ENCODE measurements around the gene SNPH. TPM values are rescaled to one million over a fixed set of nuclear protein-coding genes. Genes with fewer than 3 reads are reported as not detected.

Gene SNPH
- total and polyA plus RNA-seq, 5 donors from 2014 or later: 0.97 to 7.5 (median 3.5) TPM

GRCh38 chr20:1283522-1284510 is 17.7 kb downstream of the SNPH start:
- Mint-ChIP-seq H3K4me3 (no peak overlapping the region), H3K36me3 (peaks cover 26% of the 10 kb centered on the region), H3K9me3 (no peaks in the 10 kb centered on the region), H3K4me1 (peaks cover 18 to 63% (median 38%) of the 10 kb centered on the region in 4 donors), H3K27me3 (no peaks in the 10 kb centered on the region), H3K27ac (peak overlapping the region in 2 of 3 donors; percentile 56 to 91)
- H3K36me3 ChIP-seq (ENCODE audit: control insufficient read depth, insufficient read depth, low read length): no peaks in the 10 kb centered on the region
- ATAC-seq (ENCODE audit: low read depth in 2 of 2) (no peak), DNase-seq (no peak)
- no peak overlapping the region for H3K27ac ChIP-seq (ENCODE audit: insufficient read depth, low read length, poor library complexity, severe bottlenecking)
- H3K4me1 ChIP-seq (ENCODE audit: control insufficient read depth, insufficient read depth, low read length, poor library complexity, severe bottlenecking): peaks cover 16% of the 10 kb centered on the region
- no peak overlapping the region for H3K4me3 ChIP-seq (ENCODE audit: low read depth, low read length)
- no peaks in the 10 kb centered on the region for H3K27me3 ChIP-seq (ENCODE audit: control insufficient read depth, insufficient read depth, low read length)
- H3K9me3 ChIP-seq (ENCODE audit: control insufficient read depth in 2 of 2, low read length in 2 of 2): no peaks in the 10 kb centered on the region

- Histone ChIP-seq H3K27ac (ENCODE audit: insufficient read depth, low read length, poor library complexity, severe bottlenecking) (peak overlapping the region; percentile 19), H3K36me3 (ENCODE audit: control insufficient read depth, insufficient read depth, low read length) (no peaks in the 10 kb centered on the region), H3K4me1 (ENCODE audit: control insufficient read depth, insufficient read depth, low read length, poor library complexity, severe bottlenecking) (peaks cover 16% of the 10 kb centered on the region), H3K9me3 (ENCODE audit: control insufficient read depth in 2 of 2, low read length in 2 of 2) (no peaks in the 10 kb centered on the region), H3K27me3 (ENCODE audit: control insufficient read depth, insufficient read depth, low read length) (no peaks in the 10 kb centered on the region), H3K4me3 (ENCODE audit: low read depth, low read length) (peak overlapping the region; percentile 61)
- Mint-ChIP-seq H3K27me3 (no peaks in the 10 kb centered on the region), H3K27ac (peak overlapping the region; percentile 90 to 99 (median 91)), H3K9me3 (no peaks in the 10 kb centered on the region), H3K36me3 (peaks cover 26% of the 10 kb centered on the region), H3K4me1 (peaks cover 18 to 57% (median 38%) of the 10 kb centered on the region in 4 donors), H3K4me3 (peak overlapping the region; percentile 58 to 90 (median 79))
- DNase-seq (peak in 2 of 3 donors; percentile 36 to 69), ATAC-seq (ENCODE audit: low read depth in 2 of 2) (peak; percentile 44 to 54)
Measured at GRCh38 chr20:1286267-1287024, 20.4 kb downstream of the SNPH start.

GRCh38 chr20:1287306-1287705 is 21.2 kb downstream of the SNPH start:
- Mint-ChIP-seq H3K4me1 (peaks cover 18 to 58% (median 36%) of the 10 kb centered on the region in 4 donors), H3K27me3 (no peaks in the 10 kb centered on the region), H3K27ac (peak overlapping the region; percentile 90 to 99 (median 91)), H3K36me3 (peaks cover 22% of the 10 kb centered on the region), H3K9me3 (no peaks in the 10 kb centered on the region), H3K4me3 (peak overlapping the region; percentile 58 to 90 (median 79))
- ATAC-seq (ENCODE audit: low read depth in 2 of 2): peak; percentile 59 to 66
- Histone ChIP-seq H3K4me1 (ENCODE audit: control insufficient read depth, insufficient read depth, low read length, poor library complexity, severe bottlenecking) (peaks cover 16% of the 10 kb centered on the region), H3K27ac (ENCODE audit: insufficient read depth, low read length, poor library complexity, severe bottlenecking) (no peak overlapping the region), H3K27me3 (ENCODE audit: control insufficient read depth, insufficient read depth, low read length) (no peaks in the 10 kb centered on the region), H3K9me3 (ENCODE audit: control insufficient read depth in 2 of 2, low read length in 2 of 2) (no peaks in the 10 kb centered on the region), H3K36me3 (ENCODE audit: control insufficient read depth, insufficient read depth, low read length) (no peaks in the 10 kb centered on the region), H3K4me3 (ENCODE audit: low read depth, low read length) (peak overlapping the region; percentile 61)
- peak in 1 of 3 donors; percentile 60 for DNase-seq

GRCh38 chr20:1287787-1288569 is 21.9 kb downstream of the SNPH start:
- Histone ChIP-seq H3K36me3 (ENCODE audit: control insufficient read depth, insufficient read depth, low read length) (no peaks in the 10 kb centered on the region), H3K27me3 (ENCODE audit: control insufficient read depth, insufficient read depth, low read length) (no peaks in the 10 kb centered on the region), H3K9me3 (ENCODE audit: control insufficient read depth in 2 of 2, low read length in 2 of 2) (no peaks in the 10 kb centered on the region), H3K27ac (ENCODE audit: insufficient read depth, low read length, poor library complexity, severe bottlenecking) (no peak overlapping the region), H3K4me3 (ENCODE audit: low read depth, low read length) (no peak overlapping the region), H3K4me1 (ENCODE audit: control insufficient read depth, insufficient read depth, low read length, poor library complexity, severe bottlenecking) (peaks cover 16% of the 10 kb centered on the region)
- Mint-ChIP-seq H3K27ac (peak overlapping the region in 2 of 3 donors; percentile 90 to 91), H3K4me3 (peak overlapping the region in 1 of 4 donors; percentile 84), H3K36me3 (peaks cover 22% of the 10 kb centered on the region), H3K27me3 (no peaks in the 10 kb centered on the region), H3K9me3 (no peaks in the 10 kb centered on the region), H3K4me1 (peaks cover 18 to 62% (median 37%) of the 10 kb centered on the region in 4 donors)
- no peak for DNase-seq
- ATAC-seq (ENCODE audit: low read depth in 2 of 2): no peak

GRCh38 chr20:1291191-1291741 is 25.2 kb downstream of the SNPH start:
- no peaks in the 10 kb centered on the region for H3K36me3 ChIP-seq (ENCODE audit: control insufficient read depth, insufficient read depth, low read length)
- peaks cover 11% of the 10 kb centered on the region for H3K36me3 Mint-ChIP-seq
- H3K9me3 Mint-ChIP-seq: no peaks in the 10 kb centered on the region
- DNase-seq: no peak
- H3K27ac Mint-ChIP-seq: peak overlapping the region in 2 of 3 donors; percentile 10 to 11
- no peak overlapping the region for H3K4me3 Mint-ChIP-seq
- peaks cover 11 to 36% (median 19%) of the 10 kb centered on the region in 4 donors for H3K4me1 Mint-ChIP-seq
- H3K27me3 ChIP-seq (ENCODE audit: control insufficient read depth, insufficient read depth, low read length): no peaks in the 10 kb centered on the region
- no peak for ATAC-seq (ENCODE audit: low read depth in 2 of 2)
- no peaks in the 10 kb centered on the region for H3K27me3 Mint-ChIP-seq
- H3K27ac ChIP-seq (ENCODE audit: insufficient read depth, low read length, poor library complexity, severe bottlenecking): no peak overlapping the region
- no peaks in the 10 kb centered on the region for H3K9me3 ChIP-seq (ENCODE audit: control insufficient read depth in 2 of 2, low read length in 2 of 2)
- peaks cover 11% of the 10 kb centered on the region for H3K4me1 ChIP-seq (ENCODE audit: control insufficient read depth, insufficient read depth, low read length, poor library complexity, severe bottlenecking)
- no peak overlapping the region for H3K4me3 ChIP-seq (ENCODE audit: low read depth, low read length)

GRCh38 chr20:1292620-1293019 is 26.5 kb downstream of the SNPH start:
- Mint-ChIP-seq H3K36me3 (peaks cover 7% of the 10 kb centered on the region), H3K4me1 (peaks cover under 1 to 22% (median 6%) of the 10 kb centered on the region in 4 donors), H3K27ac (peak overlapping the region; percentile 48 to 78 (median 63)), H3K9me3 (no peaks in the 10 kb centered on the region), H3K27me3 (no peaks in the 10 kb centered on the region), H3K4me3 (no peak overlapping the region)
- H3K9me3 ChIP-seq (ENCODE audit: control insufficient read depth in 2 of 2, low read length in 2 of 2): no peaks in the 10 kb centered on the region
- DNase-seq (no peak), ATAC-seq (ENCODE audit: low read depth in 2 of 2) (no peak)
- H3K36me3 ChIP-seq (ENCODE audit: control insufficient read depth, insufficient read depth, low read length): no peaks in the 10 kb centered on the region
- H3K4me3 ChIP-seq (ENCODE audit: low read depth, low read length): no peak overlapping the region
- no peaks in the 10 kb centered on the region for H3K27me3 ChIP-seq (ENCODE audit: control insufficient read depth, insufficient read depth, low read length)
- no peaks in the 10 kb centered on the region for H3K4me1 ChIP-seq (ENCODE audit: control insufficient read depth, insufficient read depth, low read length, poor library complexity, severe bottlenecking)
- H3K27ac ChIP-seq (ENCODE audit: insufficient read depth, low read length, poor library complexity, severe bottlenecking): no peak overlapping the region
